OCI-LY3 (cell line): ENCODE data around the gene HAND1.

Source experiments
- CTCF ChIP-seq: fragments of 200-600, 300-600 bp; sonication (generic); IDR thresholded peaks from 2 replicates; pipeline ENCODE4 v1.5.1; 2014; ENCODE audit warnings: antibody characterized with exemption, low read length, low read depth
- EZH2phosphoT487 ChIP-seq: fragments of 200-600 bp; shearing (Covaris generic); IDR thresholded peaks from 2 replicates; pipeline ENCODE4 v1.6.1; 2018; ENCODE audit warnings: antibody characterized with exemption, mixed run types, low read depth

- TF ChIP-seq CTCF (peak; percentile 89), EZH2phosphoT487 (no peak)
These were observed 10.2 kb downstream of the HAND1 start for GRCh38 chr5:154467655-154468354.
